C4-2B (cell line): Measurements from ENCODE around the gene NEDD4L.

Source experiments
- H3K27ac ChIP-seq: fragments of 450-650 bp; 2 replicates; pipeline ENCODE4 v1.5.1; 2017
- CTCF ChIP-seq: fragments of 450-650 bp; conservative IDR thresholded peaks from 2 replicates; pipeline ENCODE4 v1.5.1; 2017; ENCODE audit warnings: mild to moderate bottlenecking
- ZFX ChIP-seq: fragments of 450-650 bp; IDR thresholded peaks from 2 replicates; pipeline ENCODE4 v1.6.1; 2017

Gene NEDD4L

GRCh38 chr18:58392324-58393000 lies 348.4 kb downstream of the NEDD4L start:
- TF ChIP-seq ZFX (no peak), CTCF (no peak)
- no peak overlapping the region for H3K27ac ChIP-seq

GRCh38 chr18:58393295-58393694 lies 349.3 kb downstream of the NEDD4L start:
- no peak overlapping the region for H3K27ac ChIP-seq
- TF ChIP-seq CTCF (no peak), ZFX (no peak)

GRCh38 chr18:58394046-58394445 lies 350.0 kb downstream of the NEDD4L start:
- no peak overlapping the region for H3K27ac ChIP-seq
- TF ChIP-seq CTCF (no peak), ZFX (no peak)

- TF ChIP-seq CTCF (no peak), ZFX (no peak)
- H3K27ac ChIP-seq: no peak overlapping the region
These were observed 350.8 kb downstream of the NEDD4L start for GRCh38 chr18:58394602-58395425.

GRCh38 chr18:58396144-58396543 lies 352.1 kb downstream of the NEDD4L start:
- TF ChIP-seq CTCF: no peak
- TF ChIP-seq ZFX: no peak
- H3K27ac ChIP-seq: no peak overlapping the region

GRCh38 chr18:58396966-58397365 lies 352.9 kb downstream of the NEDD4L start:
- no peak overlapping the region for H3K27ac ChIP-seq
- TF ChIP-seq ZFX (no peak), CTCF (no peak)
